Natural killer cell (primary cell): Measurements from ENCODE around the gene CARMIL3. TPM values are rescaled to one million over a fixed set of nuclear protein-coding genes. Genes with fewer than 3 reads are reported as not detected.

ENCODE experiments used
- ATAC-seq, 3 donors: fragments of 150-1000 bp in 2 of 3; fragments of 200-7000 bp in 1 of 3; cut with Tn5 transposase; 1 replicate in 1 of 3; 2 replicates in 2 of 3; pipeline ENCODE4 v1.10.0; 2021; ENCODE audit warnings: mild to moderate bottlenecking in 2 of 3, moderate library complexity in 2 of 3
- DNase-seq, 2 donors: peaks; one replicate each; pipeline versions ENCODE4 v3.0.0 to v3.0.0-alpha.2; 2013 to 2021; ENCODE audit warnings: mixed read lengths in 1 of 2
- H3K27ac ChIP-seq: one replicate; pipeline ENCODE4 v1.5.1; 2013; ENCODE audit warnings: mild to moderate bottlenecking, low read length
- H3K27me3 ChIP-seq: one replicate; pipeline ENCODE4 v1.6.1; 2013; ENCODE audit warnings: low read length; ENCODE audit not compliant: control insufficient read depth, insufficient read depth
- H3K36me3 ChIP-seq: one replicate; pipeline ENCODE4 v1.6.1; 2013; ENCODE audit warnings: low read length; ENCODE audit not compliant: control insufficient read depth, insufficient read depth
- H3K4me1 ChIP-seq: one replicate; pipeline ENCODE4 v1.6.1; 2013; ENCODE audit warnings: low read length; ENCODE audit not compliant: control insufficient read depth, insufficient read depth
- H3K4me3 ChIP-seq: one replicate; pipeline ENCODE4 v1.5.1; 2013; ENCODE audit warnings: low read length
- H3K9me3 ChIP-seq: one replicate; pipeline ENCODE4 v1.6.1; 2013; ENCODE audit warnings: low read length; ENCODE audit not compliant: control insufficient read depth, insufficient read depth
- H3K27ac Mint-ChIP-seq, 2 donors: one replicate each; pipeline ENCODE4 v1.8.0; 2022; ENCODE audit warnings: mild to moderate bottlenecking in 2 of 2, mixed read lengths in 2 of 2, moderate library complexity in 1 of 2
- H3K27me3 Mint-ChIP-seq, 2 donors: one replicate each; pipeline ENCODE4 v1.8.0; 2022; ENCODE audit warnings: low read depth in 2 of 2, mixed read lengths in 2 of 2
- H3K36me3 Mint-ChIP-seq: one replicate; pipeline ENCODE4 v1.8.0; 2022; ENCODE audit warnings: mixed read lengths
- H3K4me1 Mint-ChIP-seq, 2 donors: one replicate each; pipeline ENCODE4 v1.8.0; 2022; ENCODE audit warnings: mixed read lengths in 2 of 2
- H3K4me3 Mint-ChIP-seq: one replicate; pipeline ENCODE4 v1.8.0; 2022; ENCODE audit warnings: mild to moderate bottlenecking, moderate library complexity, mixed read lengths
- H3K9me3 Mint-ChIP-seq, 2 donors: one replicate each; pipeline ENCODE4 v1.8.0; 2022; ENCODE audit warnings: mixed read lengths in 2 of 2
- WGBS: methylation state at CpG from one replicate; pipeline ENCODE4 v1.1.7; 2013; ENCODE audit warnings: missing lambda C conversion rate; ENCODE audit not compliant: insufficient coverage; 5-methylcytosine and 5-hydroxymethylcytosine counted together
- intact Hi-C: fragments of 100-400 bp; cut with micrococcal nuclease; formaldehyde crosslinking; loops from one replicate; pipeline ENCODE4 v1.14.2; 2022
- total RNA-seq, 4 donors: library from RNA; stranded (reverse); fragments of 120-200 nt in 1 of 4; gene quantifications; one replicate each; pipeline versions ENCODE4 v1.2.3 to v1.2.4, GENCODE V29; 2013 to 2022
- TF ChIP-seq, protein P1 (sequence below): fragments of 200-600 bp; IDR thresholded peaks from one replicate; pipeline ENCODE4 v1.8.0; 2022; ENCODE audit warnings: antibody characterized with exemption

The CARMIL3 gene
- total RNA-seq, 3 donors from 2014 or later (not counting 1 experiment from before 2014, with no cell fraction given), result 17.8 to 28.6 (median 18.6) TPM

DNA sequence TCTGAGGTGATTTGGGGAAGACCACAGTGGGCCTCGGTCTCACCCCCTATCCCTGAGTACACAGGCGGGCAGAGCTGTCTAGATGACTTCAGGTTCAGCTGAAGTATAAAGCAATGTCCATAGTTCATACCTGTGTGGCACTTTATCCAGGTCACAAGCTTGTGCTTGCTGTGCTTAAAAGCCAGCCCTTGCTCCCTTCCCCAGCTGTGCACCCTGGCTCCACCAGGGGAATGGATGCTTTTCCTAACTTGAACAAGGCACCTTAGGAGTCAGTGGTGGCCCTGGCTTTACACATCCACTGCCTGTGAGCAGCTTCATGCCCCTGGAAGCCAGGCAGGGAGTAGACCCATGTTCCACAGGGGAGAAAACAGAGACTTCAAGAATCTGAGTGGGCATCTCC, 5.5 kb downstream of the CARMIL3 start:
- intact Hi-C loops, result no loop called here
- Mint-ChIP-seq H3K4me3 (no peak overlapping the region), H3K27me3 (peaks cover 0 to 2% of the 10 kb centered on the region in 2 donors), H3K4me1 (peaks cover 12 to 40% of the 10 kb centered on the region in 2 donors), H3K27ac (no peak overlapping the region), H3K9me3 (no peaks in the 10 kb centered on the region), H3K36me3 (no peaks in the 10 kb centered on the region)
- ATAC-seq (no peak), DNase-seq (no peak)
- Histone ChIP-seq H3K4me3 (no peak overlapping the region), H3K27ac (no peak overlapping the region), H3K27me3 (no peaks in the 10 kb centered on the region), H3K9me3 (no peaks in the 10 kb centered on the region), H3K4me1 (peaks cover 19% of the 10 kb centered on the region), H3K36me3 (no peaks in the 10 kb centered on the region)
- 76% methylated on average over 2 of the region's 2 CpGs for WGBS
- TF ChIP-seq, protein P1, sequence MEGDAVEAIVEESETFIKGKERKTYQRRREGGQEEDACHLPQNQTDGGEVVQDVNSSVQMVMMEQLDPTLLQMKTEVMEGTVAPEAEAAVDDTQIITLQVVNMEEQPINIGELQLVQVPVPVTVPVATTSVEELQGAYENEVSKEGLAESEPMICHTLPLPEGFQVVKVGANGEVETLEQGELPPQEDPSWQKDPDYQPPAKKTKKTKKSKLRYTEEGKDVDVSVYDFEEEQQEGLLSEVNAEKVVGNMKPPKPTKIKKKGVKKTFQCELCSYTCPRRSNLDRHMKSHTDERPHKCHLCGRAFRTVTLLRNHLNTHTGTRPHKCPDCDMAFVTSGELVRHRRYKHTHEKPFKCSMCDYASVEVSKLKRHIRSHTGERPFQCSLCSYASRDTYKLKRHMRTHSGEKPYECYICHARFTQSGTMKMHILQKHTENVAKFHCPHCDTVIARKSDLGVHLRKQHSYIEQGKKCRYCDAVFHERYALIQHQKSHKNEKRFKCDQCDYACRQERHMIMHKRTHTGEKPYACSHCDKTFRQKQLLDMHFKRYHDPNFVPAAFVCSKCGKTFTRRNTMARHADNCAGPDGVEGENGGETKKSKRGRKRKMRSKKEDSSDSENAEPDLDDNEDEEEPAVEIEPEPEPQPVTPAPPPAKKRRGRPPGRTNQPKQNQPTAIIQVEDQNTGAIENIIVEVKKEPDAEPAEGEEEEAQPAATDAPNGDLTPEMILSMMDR, result no peak

DNA sequence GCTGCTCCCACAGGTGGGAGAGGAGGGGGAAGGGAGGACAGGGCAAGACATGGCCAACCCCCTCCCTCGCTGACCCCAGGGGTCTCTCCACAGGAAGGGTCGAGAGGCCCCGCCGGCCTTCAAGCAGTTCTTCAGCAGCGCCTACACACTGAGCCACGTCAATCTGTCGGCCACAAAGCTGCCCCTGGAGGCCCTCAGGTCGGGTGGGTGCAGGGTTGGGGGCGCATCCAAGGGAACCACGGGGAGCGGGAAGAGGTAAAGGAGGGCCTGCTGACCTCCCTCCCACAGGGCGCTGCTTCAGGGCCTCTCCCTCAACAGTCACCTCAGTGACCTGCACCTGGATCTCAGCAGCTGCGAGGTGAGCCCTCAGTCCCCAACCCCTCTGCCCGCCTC, 6.1 kb downstream of the CARMIL3 start:
- Histone ChIP-seq H3K27ac (no peak overlapping the region), H3K36me3 (no peaks in the 10 kb centered on the region), H3K9me3 (no peaks in the 10 kb centered on the region), H3K4me3 (no peak overlapping the region), H3K4me1 (peaks cover 13% of the 10 kb centered on the region), H3K27me3 (no peaks in the 10 kb centered on the region)
- DNase-seq, result no peak
- Mint-ChIP-seq H3K9me3 (no peaks in the 10 kb centered on the region), H3K27ac (peak overlapping the region in 1 of 2 donors; percentile 83), H3K36me3 (no peaks in the 10 kb centered on the region), H3K27me3 (peaks cover 0 to 2% of the 10 kb centered on the region in 2 donors), H3K4me3 (no peak overlapping the region), H3K4me1 (peaks cover 8 to 35% of the 10 kb centered on the region in 2 donors)
- TF ChIP-seq, protein P1, result no peak
- 90% methylated on average over 14 of the region's 14 CpGs for WGBS
- no peak for ATAC-seq
- intact Hi-C loops, result loop anchor here (1.0 to 2.0 kb wide), 3 partner anchors 32 to 103 kb away; partner anchors contain the start of gene IRF9

DNA sequence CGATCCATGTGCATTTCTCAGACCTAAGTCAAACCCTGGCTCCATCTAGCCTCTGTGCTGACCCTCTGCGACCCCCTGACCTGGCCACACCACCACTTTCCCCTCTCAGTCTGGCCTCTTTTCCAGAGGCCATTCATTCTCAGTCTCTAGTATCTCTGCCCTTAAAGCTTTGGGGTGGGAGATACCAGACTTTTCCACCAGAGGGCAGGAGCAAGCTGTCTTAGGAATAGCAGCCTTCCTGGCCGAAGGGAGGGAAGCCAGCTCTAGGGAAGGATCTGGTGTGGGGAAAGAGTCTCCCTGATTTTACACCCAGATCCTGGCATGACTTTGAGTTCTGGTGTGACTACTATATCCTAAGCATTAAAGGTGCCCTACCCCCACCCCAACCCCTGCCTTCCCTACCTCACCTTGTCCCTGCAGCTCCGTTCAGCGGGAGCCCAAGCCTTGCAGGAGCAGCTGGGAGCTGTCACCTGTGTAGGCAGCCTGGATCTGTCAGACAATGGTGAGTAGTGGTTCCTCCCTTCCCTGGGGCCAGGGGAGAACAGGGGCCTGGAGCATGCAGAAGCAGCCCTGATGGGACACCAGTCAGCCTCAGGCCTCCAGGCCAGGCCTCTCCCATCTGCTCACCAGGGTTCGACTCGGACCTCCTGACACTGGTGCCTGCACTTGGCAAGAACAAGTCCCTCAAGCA, 6.6 kb downstream of the CARMIL3 start:
- H3K27me3 Mint-ChIP-seq, result peaks cover 0 to 2% of the 10 kb centered on the region in 2 donors
- no peaks in the 10 kb centered on the region for H3K9me3 Mint-ChIP-seq
- DNase-seq, result peak; percentile 27 to 54
- peaks cover 8% of the 10 kb centered on the region for H3K4me1 ChIP-seq
- ATAC-seq, result peak in 2 of 3 donors; percentile 70 to 73
- intact Hi-C loops, result loop anchor here (1.0 to 2.0 kb wide), 3 partner anchors 32 to 102 kb away; partner anchors contain the start of gene IRF9
- H3K36me3 ChIP-seq, result no peaks in the 10 kb centered on the region
- peaks cover 2 to 30% of the 10 kb centered on the region in 2 donors for H3K4me1 Mint-ChIP-seq
- H3K27ac ChIP-seq, result no peak overlapping the region
- TF ChIP-seq, protein P1, result peak; percentile 71
- H3K27me3 ChIP-seq, result no peaks in the 10 kb centered on the region
- H3K27ac Mint-ChIP-seq, result peak overlapping the region in 1 of 2 donors; percentile 83
- no peaks in the 10 kb centered on the region for H3K9me3 ChIP-seq
- no peak overlapping the region for H3K4me3 ChIP-seq
- H3K36me3 Mint-ChIP-seq, result no peaks in the 10 kb centered on the region
- H3K4me3 Mint-ChIP-seq, result no peak overlapping the region
- 90% methylated on average over 7 of the region's 7 CpGs for WGBS
